Measurements from ENCODE around the gene TBRG4.

Gene TBRG4

GRCh38 chr7:45088146-45088701 is 23.3 kb downstream of the TBRG4 start:
- peak in 2 of 3 experiments; percentile 36 to 59 for DNase-seq

GRCh38 chr7:45087301-45088145 is 24.0 kb downstream of the TBRG4 start:
- no peak for DNase-seq

- no peak for DNase-seq
Measured at GRCh38 chr7:45086331-45087065, 25.0 kb downstream of the TBRG4 start.

- DNase-seq = no peak
Measured at GRCh38 chr7:45085619-45086200, 25.8 kb downstream of the TBRG4 start.

GRCh38 chr7:45084901-45085618 is 26.4 kb downstream of the TBRG4 start:
- DNase-seq = no peak

- DNase-seq = no peak
Measured at GRCh38 chr7:45084336-45084735, 27.2 kb downstream of the TBRG4 start.

- no peak for DNase-seq
Measured at GRCh38 chr7:45082831-45083331, 28.6 kb downstream of the TBRG4 start.

GRCh38 chr7:45082031-45082830 is 29.3 kb downstream of the TBRG4 start:
- no peak for DNase-seq

- DNase-seq = no peak
Measured at GRCh38 chr7:45081670-45081974, 29.9 kb downstream of the TBRG4 start.

- no peak for DNase-seq
Measured at GRCh38 chr7:45080958-45081669, 30.4 kb downstream of the TBRG4 start.

GRCh38 chr7:45080265-45080957 is 31.1 kb downstream of the TBRG4 start:
- peak in 1 of 3 experiments; percentile 19 for DNase-seq

GRCh38 chr7:45078125-45078681 is 33.3 kb downstream of the TBRG4 start:
- peak in 1 of 3 experiments; percentile 14 for DNase-seq

- DNase-seq = no peak
Measured at GRCh38 chr7:45077579-45077978, 33.9 kb downstream of the TBRG4 start.

GRCh38 chr7:45076946-45077345 is 34.6 kb downstream of the TBRG4 start:
- DNase-seq = no peak

GRCh38 chr7:45075871-45076796 is 35.4 kb downstream of the TBRG4 start:
- no peak for DNase-seq

- DNase-seq = no peak
Measured at GRCh38 chr7:45075355-45075644, 36.2 kb downstream of the TBRG4 start.

- DNase-seq = no peak
Measured at GRCh38 chr7:45074528-45075354, 36.8 kb downstream of the TBRG4 start.

GRCh38 chr7:45073786-45074527 is 37.5 kb downstream of the TBRG4 start:
- no peak for DNase-seq
